H4 (cell line): ENCODE measurements around the gene LYPD6B. TPM values are rescaled to one million over a fixed set of nuclear protein-coding genes. Genes with fewer than 3 reads are reported as not detected.

Experiments
- DNase-seq: peaks from one replicate; pipeline ENCODE4 v3.0.0-alpha.2; 2015; ENCODE audit warnings: low spot score
- total RNA-seq: library from RNA; depleted of rRNA; stranded (reverse); fragments of >200 nt; shearing (Covaris generic); gene quantifications from 2 replicates; pipeline ENCODE4 v1.2.3, GENCODE V29; 2014

LYPD6B gene
- total RNA-seq, 1 experiment from 2014 or later: 133 TPM

- DNase-seq: peak; percentile 74
Observed at GRCh38 chr2:149075853-149076252, 37.4 kb downstream of the LYPD6B start.

GRCh38 chr2:149076863-149077412 is 38.4 kb downstream of the LYPD6B start:
- DNase-seq: peak; percentile 54

GRCh38 chr2:149077861-149078260 is 39.4 kb downstream of the LYPD6B start:
- DNase-seq: no peak

GRCh38 chr2:149080099-149080498 is 41.6 kb downstream of the LYPD6B start:
- peak; percentile 92 for DNase-seq

GRCh38 chr2:149080971-149081370 is 42.5 kb downstream of the LYPD6B start:
- peak; percentile 65 for DNase-seq

- no peak for DNase-seq
Observed at GRCh38 chr2:149082079-149082478, 43.6 kb downstream of the LYPD6B start.

- no peak for DNase-seq
Observed at GRCh38 chr2:149082735-149083134, 44.2 kb downstream of the LYPD6B start.

GRCh38 chr2:149084924-149085795 is 46.7 kb downstream of the LYPD6B start:
- DNase-seq: no peak

GRCh38 chr2:149087751-149088150 is 49.3 kb downstream of the LYPD6B start:
- no peak for DNase-seq

- DNase-seq: no peak
Observed at GRCh38 chr2:149089068-149089467, 50.6 kb downstream of the LYPD6B start.

- no peak for DNase-seq
Observed at GRCh38 chr2:149090706-149091105, 52.2 kb downstream of the LYPD6B start.

GRCh38 chr2:149093579-149093978 is 55.1 kb downstream of the LYPD6B start:
- DNase-seq: no peak

GRCh38 chr2:149094217-149095015 is 55.9 kb downstream of the LYPD6B start:
- DNase-seq: peak; percentile 88

GRCh38 chr2:149098701-149099100 is 60.2 kb downstream of the LYPD6B start:
- peak; percentile 61 for DNase-seq

GRCh38 chr2:149099298-149099697 is 60.8 kb downstream of the LYPD6B start:
- DNase-seq: no peak

GRCh38 chr2:149100739-149101699 is 62.5 kb downstream of the LYPD6B start:
- no peak for DNase-seq

GRCh38 chr2:149101818-149102217 is 63.3 kb downstream of the LYPD6B start:
- no peak for DNase-seq

- no peak for DNase-seq
Observed at GRCh38 chr2:149103081-149103620, 64.7 kb downstream of the LYPD6B start.

- no peak for DNase-seq
Observed at GRCh38 chr2:149104221-149104620, 65.7 kb downstream of the LYPD6B start.

- DNase-seq: no peak
Observed at GRCh38 chr2:149112068-149112467, 73.6 kb downstream of the LYPD6B start.

GRCh38 chr2:149112713-149113112 is 74.2 kb downstream of the LYPD6B start:
- DNase-seq: no peak
